Measurements from ENCODE around the gene DAW1. TPM values are rescaled to one million over a fixed set of nuclear protein-coding genes. Genes with fewer than 3 reads are reported as not detected.

Gene DAW1
- total RNA-seq, 4 donors from 2014 or later, result 1.4 TPM; not detected in 3

DNA sequence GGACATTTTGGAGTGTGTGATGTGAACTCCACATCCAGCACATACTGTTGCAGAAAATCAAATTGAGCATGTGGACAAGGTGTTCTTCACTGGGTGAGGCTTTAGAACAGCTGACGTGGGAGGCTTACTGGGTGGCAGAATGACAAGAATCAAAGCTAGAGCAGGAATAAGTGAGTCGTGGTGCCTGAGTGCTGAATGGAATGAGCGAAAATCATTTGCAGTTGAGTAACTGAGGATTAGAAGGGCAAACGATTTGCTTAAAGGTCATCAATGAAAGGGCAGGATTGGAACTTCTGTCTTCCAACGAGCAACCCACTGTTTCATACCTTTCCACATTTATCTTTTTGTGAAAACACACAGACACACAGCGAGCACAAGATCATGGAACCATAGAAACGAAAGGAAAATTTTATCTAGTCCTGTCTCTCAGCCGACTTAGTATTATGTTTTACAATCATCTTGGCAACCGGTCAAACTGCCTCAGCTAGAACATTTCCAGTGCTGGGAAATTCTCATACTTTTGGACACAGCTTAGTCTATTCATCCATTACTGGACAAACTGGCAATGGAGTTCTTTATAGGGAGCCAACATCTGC, 7.2 kb upstream of the DAW1 start:
- TF ChIP-seq, protein P1, sequence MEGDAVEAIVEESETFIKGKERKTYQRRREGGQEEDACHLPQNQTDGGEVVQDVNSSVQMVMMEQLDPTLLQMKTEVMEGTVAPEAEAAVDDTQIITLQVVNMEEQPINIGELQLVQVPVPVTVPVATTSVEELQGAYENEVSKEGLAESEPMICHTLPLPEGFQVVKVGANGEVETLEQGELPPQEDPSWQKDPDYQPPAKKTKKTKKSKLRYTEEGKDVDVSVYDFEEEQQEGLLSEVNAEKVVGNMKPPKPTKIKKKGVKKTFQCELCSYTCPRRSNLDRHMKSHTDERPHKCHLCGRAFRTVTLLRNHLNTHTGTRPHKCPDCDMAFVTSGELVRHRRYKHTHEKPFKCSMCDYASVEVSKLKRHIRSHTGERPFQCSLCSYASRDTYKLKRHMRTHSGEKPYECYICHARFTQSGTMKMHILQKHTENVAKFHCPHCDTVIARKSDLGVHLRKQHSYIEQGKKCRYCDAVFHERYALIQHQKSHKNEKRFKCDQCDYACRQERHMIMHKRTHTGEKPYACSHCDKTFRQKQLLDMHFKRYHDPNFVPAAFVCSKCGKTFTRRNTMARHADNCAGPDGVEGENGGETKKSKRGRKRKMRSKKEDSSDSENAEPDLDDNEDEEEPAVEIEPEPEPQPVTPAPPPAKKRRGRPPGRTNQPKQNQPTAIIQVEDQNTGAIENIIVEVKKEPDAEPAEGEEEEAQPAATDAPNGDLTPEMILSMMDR (IDR thresholded peaks at IDR 0.05), result no peak
- no peak for TF ChIP-seq POLR2A (IDR thresholded peaks at IDR 0.05)
- H3K4me3 ChIP-seq, result peak overlapping the region in 1 of 4 donors; percentile 7
- peaks cover 0 to 43% (median 12%) of the 10 kb centered on the region in 3 donors for H3K4me1 ChIP-seq
- DNase-seq, result no peak
- H3K9me3 ChIP-seq, result no peaks in the 10 kb centered on the region
- WGBS, 2 donors, result 50 to 66% methylated on average over 9 of the region's 9 CpGs
- intact Hi-C loops (cut with DNase I), result loop anchor here (10.0 kb wide), 2 partner anchors 99 to 199 kb away; partner anchors contain the start of gene SCYGR5
- H3K27me3 ChIP-seq, result no peaks in the 10 kb centered on the region
- no peaks in the 10 kb centered on the region for H3K36me3 ChIP-seq
- H3K27ac ChIP-seq, result peak overlapping the region in 2 of 4 donors; percentile 6 to 23

DNA sequence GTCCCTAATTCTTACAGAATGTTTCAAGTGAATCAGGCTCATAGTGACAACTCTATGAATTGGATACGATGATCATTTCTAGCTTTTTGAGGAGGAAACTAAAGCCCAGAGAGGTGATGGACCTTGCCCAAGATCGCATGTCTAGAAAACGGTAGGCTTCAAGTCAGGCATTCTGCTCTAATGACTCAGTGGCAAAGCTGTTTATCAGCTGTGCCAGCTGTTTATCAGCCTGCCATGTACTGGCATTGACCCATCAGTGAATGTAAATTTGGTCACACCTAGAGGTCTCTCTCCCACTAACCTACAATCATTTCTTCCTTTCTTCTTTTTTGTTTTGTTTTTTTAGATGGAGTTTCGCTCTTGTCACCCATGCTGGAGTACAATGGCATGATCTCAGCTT, 6.1 kb upstream of the DAW1 start:
- no peaks in the 10 kb centered on the region for H3K9me3 ChIP-seq
- TF ChIP-seq, protein P1 (IDR thresholded peaks at IDR 0.05), result no peak
- TF ChIP-seq POLR2A (IDR thresholded peaks at IDR 0.05), result no peak
- DNase-seq, result no peak
- peaks cover 0 to 38% (median 10%) of the 10 kb centered on the region in 3 donors for H3K4me1 ChIP-seq
- intact Hi-C loops (cut with DNase I), result loop anchor here (10.0 kb wide), 2 partner anchors 100 to 200 kb away; partner anchors contain the start of gene SCYGR5
- WGBS, 2 donors, result 82 to 86% methylated on average over 4 of the region's 4 CpGs
- no peak overlapping the region for H3K4me3 ChIP-seq
- no peak overlapping the region for H3K27ac ChIP-seq
- no peaks in the 10 kb centered on the region for H3K36me3 ChIP-seq
- H3K27me3 ChIP-seq, result no peaks in the 10 kb centered on the region

DNA sequence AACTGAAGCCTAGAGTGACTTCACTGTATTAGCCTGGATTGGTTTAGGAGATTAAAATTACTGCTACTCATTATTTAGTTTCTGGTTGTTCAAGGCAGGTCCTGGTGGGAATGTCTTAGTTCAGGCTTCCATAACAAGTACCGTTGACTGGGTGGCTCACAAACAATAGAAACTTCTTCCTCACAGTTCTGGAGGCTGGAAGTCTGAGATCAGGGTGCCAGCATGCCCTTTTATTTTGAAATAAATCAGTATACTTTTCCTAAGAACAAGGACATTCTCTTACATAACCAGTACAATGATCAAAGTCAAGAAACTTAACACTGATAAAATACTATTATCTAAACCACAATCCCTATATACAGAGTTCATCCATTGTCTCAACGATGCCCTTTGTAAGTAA, 4.0 kb upstream of the DAW1 start:
- no peak for DNase-seq
- TF ChIP-seq, protein P1 (IDR thresholded peaks at IDR 0.05), result no peak
- TF ChIP-seq POLR2A (IDR thresholded peaks at IDR 0.05), result no peak
- Histone ChIP-seq H3K9me3 (no peaks in the 10 kb centered on the region), H3K27ac (no peak overlapping the region), H3K4me3 (no peak overlapping the region), H3K27me3 (peaks cover 0 to 13% (median 0%) of the 10 kb centered on the region in 4 donors), H3K36me3 (no peaks in the 10 kb centered on the region), H3K4me1 (peaks cover 0 to 31% (median 9%) of the 10 kb centered on the region in 3 donors)
- intact Hi-C loops (cut with DNase I), result loop anchor here (10.0 kb wide), 2 partner anchors 103 to 203 kb away; partner anchors contain the start of gene SCYGR5
- 83 to 87% methylated on average over 2 of the region's 2 CpGs for WGBS, 2 donors

DNA sequence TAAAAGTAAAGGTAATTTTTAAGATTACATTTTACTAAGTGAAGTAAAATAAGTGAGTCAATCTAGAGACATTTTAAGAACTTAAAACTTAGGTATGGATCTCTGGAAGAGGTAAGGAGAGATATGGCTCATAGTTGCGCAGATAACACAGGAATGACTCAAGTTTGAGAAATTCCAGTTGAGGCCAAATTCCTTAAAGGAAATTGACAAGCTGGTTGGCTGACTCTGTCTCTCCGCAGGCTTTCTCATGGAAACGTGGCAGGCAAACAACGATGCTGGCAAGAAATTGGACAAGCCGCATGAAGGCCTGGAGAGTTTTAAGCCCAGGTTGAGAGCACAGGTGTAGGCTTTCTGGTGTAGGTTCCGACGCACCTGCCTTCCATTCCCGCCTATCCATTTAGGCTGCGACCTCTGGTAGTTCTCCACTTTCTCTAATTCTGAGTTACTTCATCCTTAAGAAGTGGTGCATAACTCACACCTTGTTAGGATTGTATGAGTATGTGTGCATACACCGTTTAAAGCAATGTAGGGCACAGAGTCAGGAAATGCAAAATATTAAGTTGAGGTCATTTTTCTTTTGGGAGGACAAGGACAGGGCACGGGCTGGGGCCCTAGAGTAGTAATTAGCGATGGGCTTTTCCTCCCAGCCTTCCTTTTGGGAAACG, 589 bp upstream of the DAW1 start:
- Histone ChIP-seq H3K9me3 (no peaks in the 10 kb centered on the region), H3K27me3 (peaks cover 0 to 40% (median 0%) of the 10 kb centered on the region in 4 donors), H3K27ac (no peak overlapping the region), H3K4me1 (peaks cover 0 to 12% (median 4%) of the 10 kb centered on the region in 3 donors), H3K36me3 (no peaks in the 10 kb centered on the region), H3K4me3 (peak overlapping the region in 3 of 4 donors; percentile 8 to 53 (median 40))
- intact Hi-C loops (cut with DNase I), result no loop called here
- TF ChIP-seq, protein P1 (IDR thresholded peaks at IDR 0.05), result no peak
- DNase-seq, result no peak
- WGBS, 2 donors, result 25 to 53% methylated on average over 13 of the region's 13 CpGs

DNA sequence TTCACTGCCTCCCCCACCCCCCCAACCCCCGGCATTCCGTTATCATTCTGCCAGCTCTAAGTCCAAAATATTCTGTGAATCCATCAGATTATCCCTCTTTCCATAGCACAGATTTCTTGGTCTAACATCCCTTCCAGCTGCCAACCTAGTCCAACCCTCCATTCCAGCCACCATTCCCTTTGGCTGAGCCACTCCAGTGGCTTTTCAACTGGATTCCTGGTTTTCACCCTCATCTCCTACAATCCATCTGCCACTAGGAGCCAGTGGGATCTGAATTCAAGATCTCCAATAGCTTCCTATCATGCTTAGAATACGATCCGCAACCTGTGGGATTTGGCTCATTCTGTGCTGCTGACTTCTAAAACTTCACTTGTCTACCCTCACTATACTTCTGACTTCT, 1.2 kb downstream of the DAW1 start:
- 95 to 98% methylated on average over 4 of the region's 4 CpGs for WGBS, 2 donors
- intact Hi-C loops (cut with DNase I), result no loop called here
- H3K9me3 ChIP-seq, result no peaks in the 10 kb centered on the region
- no peak overlapping the region for H3K4me3 ChIP-seq
- TF ChIP-seq POLR2A (IDR thresholded peaks at IDR 0.05), result no peak
- TF ChIP-seq, protein P1 (IDR thresholded peaks at IDR 0.05), result no peak
- no peak for DNase-seq
- no peak overlapping the region for H3K27ac ChIP-seq
- no peaks in the 10 kb centered on the region for H3K36me3 ChIP-seq
- peaks cover 0 to 40% (median 0%) of the 10 kb centered on the region in 4 donors for H3K27me3 ChIP-seq
- peaks cover 0 to 12% (median 4%) of the 10 kb centered on the region in 3 donors for H3K4me1 ChIP-seq

Measured in esophagus squamous epithelium (tissue), 5 donors.